DOHH2 (cell line): ENCODE data around the gene MRPL34.

Source experiments
- CTCF ChIP-seq: fragments of 200-600 bp; sonication (generic); IDR thresholded peaks from one replicate; pipeline ENCODE4 v1.5.1; 2014; ENCODE audit warnings: antibody characterized with exemption, mild to moderate bottlenecking, low read depth, low read length; ENCODE audit not compliant: poor library complexity, severe bottlenecking
- EZH2phosphoT487 ChIP-seq: fragments of 200-600 bp; sonication (generic); IDR thresholded peaks from 2 replicates; pipeline ENCODE4 v1.6.1; 2017; ENCODE audit warnings: borderline replicate concordance, mild to moderate bottlenecking, antibody characterized with exemption, low read length, moderate library complexity, mixed read lengths

- no peak for TF ChIP-seq CTCF
- no peak for TF ChIP-seq EZH2phosphoT487
Measured at GRCh38 chr19:17341386-17341785, 35.7 kb downstream of the MRPL34 start.
